BLaER1 (cell line): ENCODE data around the gene KCNIP4.

Experiments used
- H3K27ac ChIP-seq: shearing (Covaris generic); formaldehyde crosslinking; 2 replicates; pipeline ENCODE4 v1.8.1; 2022
- H3K27me3 ChIP-seq: shearing (Covaris generic); formaldehyde crosslinking; 2 replicates; pipeline ENCODE4 v1.8.1; 2022
- H3K36me3 ChIP-seq: shearing (Covaris generic); formaldehyde crosslinking; 2 replicates; pipeline ENCODE4 v1.8.1; 2022
- H3K4me1 ChIP-seq: shearing (Covaris generic); formaldehyde crosslinking; 2 replicates; pipeline ENCODE4 v1.8.1; 2022
- H3K4me2 ChIP-seq: shearing (Covaris generic); formaldehyde crosslinking; 2 replicates; pipeline ENCODE4 v1.8.1; 2022
- H3K4me3 ChIP-seq: shearing (Covaris generic); formaldehyde crosslinking; 2 replicates; pipeline ENCODE4 v1.8.1; 2022
- H3K9ac ChIP-seq: shearing (Covaris generic); formaldehyde crosslinking; 2 replicates; pipeline ENCODE4 v1.8.1; 2022
- H3K9me3 ChIP-seq: shearing (Covaris generic); formaldehyde crosslinking; 2 replicates; pipeline ENCODE4 v1.8.1; 2022
- H4K20me1 ChIP-seq: shearing (Covaris generic); formaldehyde crosslinking; 2 replicates; pipeline ENCODE4 v1.8.1; 2022
- Cebpa-rat ChIP-seq: shearing (Covaris generic); IDR thresholded peaks from 2 replicates; pipeline ENCODE4 v1.8.1; 2022

Gene KCNIP4

DNA sequence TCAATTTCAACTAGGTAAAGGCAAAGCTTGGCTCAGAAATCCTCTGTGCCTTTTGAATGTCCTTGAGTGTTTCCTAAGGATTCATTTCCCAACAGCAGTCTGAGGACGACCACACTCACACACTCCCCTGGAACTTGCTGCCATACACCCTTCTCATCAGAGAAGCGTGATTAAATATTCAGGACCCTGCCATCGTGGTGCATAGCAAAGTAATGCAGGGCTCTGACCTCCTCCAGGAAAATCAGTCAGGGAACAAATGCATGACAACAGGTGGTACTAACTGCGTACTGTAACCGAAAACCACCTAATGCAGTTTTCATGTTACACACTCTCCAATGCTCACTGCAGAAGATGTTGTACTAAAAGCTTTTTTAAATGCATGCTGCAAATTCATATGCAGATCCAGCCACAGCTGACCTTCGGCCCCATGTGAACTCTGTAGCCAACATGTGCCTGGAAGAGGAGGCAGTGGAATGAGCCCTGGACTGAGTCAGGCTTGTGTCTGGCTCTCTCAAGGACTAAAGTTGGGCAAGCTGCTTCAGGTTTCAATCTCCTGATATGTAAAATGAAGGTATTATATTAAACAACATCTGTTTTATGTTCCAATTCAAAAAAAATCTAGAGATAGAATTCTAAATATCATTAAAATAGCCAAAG is 238.3 kb downstream of the KCNIP4 start:
- no peak overlapping the region for H3K9ac ChIP-seq
- H3K9me3 ChIP-seq, result no peaks in the 10 kb centered on the region
- H4K20me1 ChIP-seq, result no peaks in the 10 kb centered on the region
- H3K4me1 ChIP-seq, result no peaks in the 10 kb centered on the region
- TF ChIP-seq Cebpa-rat, result no peak
- no peak overlapping the region for H3K27ac ChIP-seq
- no peak overlapping the region for H3K4me3 ChIP-seq
- H3K4me2 ChIP-seq, result no peak overlapping the region
- no peaks in the 10 kb centered on the region for H3K27me3 ChIP-seq
- H3K36me3 ChIP-seq, result no peaks in the 10 kb centered on the region

DNA sequence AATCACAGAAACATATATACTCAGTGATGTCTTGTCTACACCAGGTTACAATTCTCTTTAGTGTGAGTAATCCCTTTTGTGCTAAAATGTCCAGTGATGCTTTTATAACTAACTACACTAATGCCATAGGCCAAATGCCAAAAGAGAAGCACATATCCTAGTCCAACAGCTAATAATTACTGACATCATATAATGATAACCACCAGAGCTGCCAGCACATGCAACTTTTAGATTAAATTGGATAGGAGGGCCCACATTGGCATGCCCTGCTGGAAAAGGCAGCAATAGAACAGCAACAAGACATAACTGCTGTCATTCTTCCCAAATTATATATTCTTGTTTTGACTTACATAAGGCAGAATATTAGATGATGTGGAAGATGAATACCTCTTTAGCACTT is 238.8 kb downstream of the KCNIP4 start:
- Histone ChIP-seq H3K9ac (no peak overlapping the region), H4K20me1 (no peaks in the 10 kb centered on the region), H3K4me1 (no peaks in the 10 kb centered on the region), H3K4me3 (no peak overlapping the region), H3K27ac (no peak overlapping the region), H3K27me3 (no peaks in the 10 kb centered on the region), H3K36me3 (no peaks in the 10 kb centered on the region), H3K4me2 (no peak overlapping the region), H3K9me3 (no peaks in the 10 kb centered on the region)
- TF ChIP-seq Cebpa-rat, result no peak

DNA sequence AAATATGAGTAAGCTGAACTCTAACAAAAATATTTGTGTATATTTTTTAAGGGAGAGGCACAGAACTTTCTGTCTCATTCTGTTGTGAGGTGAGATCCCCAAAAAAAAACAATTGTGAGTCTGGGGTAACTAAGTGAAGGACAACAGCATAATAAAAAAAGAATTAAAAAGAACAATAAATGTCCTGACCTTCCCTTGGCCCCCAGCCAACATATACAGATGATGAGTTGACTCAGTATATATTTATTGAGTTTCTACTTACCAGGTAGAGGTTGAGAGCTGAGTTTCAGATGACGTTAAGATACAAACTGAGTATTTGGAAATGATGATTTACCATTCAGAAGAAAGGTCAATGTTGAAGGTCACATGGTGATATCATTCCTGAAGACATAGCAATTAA is 239.5 kb downstream of the KCNIP4 start:
- TF ChIP-seq Cebpa-rat, result no peak
- no peaks in the 10 kb centered on the region for H3K4me1 ChIP-seq
- no peak overlapping the region for H3K4me3 ChIP-seq
- no peak overlapping the region for H3K4me2 ChIP-seq
- no peaks in the 10 kb centered on the region for H3K36me3 ChIP-seq
- H3K9me3 ChIP-seq, result no peaks in the 10 kb centered on the region
- H3K9ac ChIP-seq, result no peak overlapping the region
- no peaks in the 10 kb centered on the region for H4K20me1 ChIP-seq
- no peak overlapping the region for H3K27ac ChIP-seq
- no peaks in the 10 kb centered on the region for H3K27me3 ChIP-seq

DNA sequence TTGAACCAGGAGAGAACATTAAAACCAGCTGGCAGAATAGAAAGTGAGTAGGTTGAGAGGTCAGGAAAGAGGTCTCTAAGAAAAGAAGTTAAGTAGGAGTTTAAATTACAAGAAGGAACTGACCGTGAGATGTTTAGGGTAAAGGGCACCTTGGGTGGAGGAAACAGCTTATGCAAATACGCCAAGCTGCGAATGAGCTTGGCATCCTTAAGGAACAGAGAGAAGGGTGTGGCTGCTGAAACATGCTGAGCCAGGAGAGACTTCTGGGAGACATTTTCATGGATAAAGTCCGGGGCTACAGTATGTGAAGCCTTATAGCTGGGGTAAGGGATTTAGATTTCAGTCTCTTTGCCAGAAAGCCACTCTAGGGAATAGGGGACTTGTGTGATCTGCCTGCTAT is 249.1 kb downstream of the KCNIP4 start:
- Histone ChIP-seq H3K27ac (no peak overlapping the region), H3K9me3 (no peaks in the 10 kb centered on the region), H3K4me2 (no peak overlapping the region), H4K20me1 (no peaks in the 10 kb centered on the region), H3K36me3 (no peaks in the 10 kb centered on the region), H3K4me1 (no peaks in the 10 kb centered on the region), H3K9ac (no peak overlapping the region), H3K4me3 (no peak overlapping the region), H3K27me3 (no peaks in the 10 kb centered on the region)
- TF ChIP-seq Cebpa-rat, result no peak

DNA sequence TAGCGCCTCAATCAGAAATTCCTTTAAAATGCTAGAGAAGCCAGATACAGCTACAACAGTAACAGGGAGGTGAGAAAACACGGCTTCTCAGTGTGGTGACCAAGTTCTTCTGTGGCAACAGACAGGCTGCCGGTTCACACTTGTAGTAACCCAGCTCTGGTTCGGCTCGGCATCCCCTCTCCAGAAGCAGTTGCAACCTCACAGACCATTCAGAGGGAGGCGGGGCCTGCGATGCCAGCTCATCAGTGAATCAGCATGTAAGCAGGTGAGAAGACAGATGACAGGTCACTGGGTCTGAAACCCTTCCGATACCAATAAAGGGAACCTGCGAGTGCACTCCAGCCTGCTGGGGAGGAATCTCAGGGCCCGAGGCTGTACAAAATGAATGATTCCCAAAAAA is 251.0 kb downstream of the KCNIP4 start:
- no peak overlapping the region for H3K4me2 ChIP-seq
- no peak overlapping the region for H3K27ac ChIP-seq
- H3K27me3 ChIP-seq, result no peaks in the 10 kb centered on the region
- no peaks in the 10 kb centered on the region for H3K4me1 ChIP-seq
- H3K4me3 ChIP-seq, result no peak overlapping the region
- no peaks in the 10 kb centered on the region for H3K9me3 ChIP-seq
- H3K36me3 ChIP-seq, result no peaks in the 10 kb centered on the region
- TF ChIP-seq Cebpa-rat, result no peak
- H3K9ac ChIP-seq, result no peak overlapping the region
- H4K20me1 ChIP-seq, result no peaks in the 10 kb centered on the region

DNA sequence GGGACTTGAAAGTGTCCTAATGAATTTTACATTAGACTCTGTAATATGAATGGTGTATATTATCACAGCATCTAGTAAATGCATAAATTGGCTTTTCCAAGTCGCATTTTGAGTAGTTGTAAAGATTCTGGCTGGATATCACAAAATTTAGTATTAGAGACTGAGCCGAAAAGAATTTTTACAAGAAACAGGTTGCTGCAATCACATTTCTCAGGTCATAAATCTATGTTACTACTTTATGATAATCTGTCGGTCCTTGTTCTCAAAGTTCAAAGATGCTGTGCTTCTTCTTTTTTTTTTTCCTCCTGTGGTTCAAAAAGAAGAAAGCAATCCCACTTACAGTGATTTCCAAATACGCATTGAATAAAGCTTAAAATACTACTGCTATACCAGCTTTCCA is 253.4 kb downstream of the KCNIP4 start:
- Histone ChIP-seq H3K4me1 (no peaks in the 10 kb centered on the region), H3K4me2 (no peak overlapping the region), H3K36me3 (no peaks in the 10 kb centered on the region), H3K9me3 (no peaks in the 10 kb centered on the region), H3K4me3 (no peak overlapping the region), H3K9ac (no peak overlapping the region), H3K27me3 (no peaks in the 10 kb centered on the region), H4K20me1 (no peaks in the 10 kb centered on the region), H3K27ac (no peak overlapping the region)
- TF ChIP-seq Cebpa-rat, result no peak

DNA sequence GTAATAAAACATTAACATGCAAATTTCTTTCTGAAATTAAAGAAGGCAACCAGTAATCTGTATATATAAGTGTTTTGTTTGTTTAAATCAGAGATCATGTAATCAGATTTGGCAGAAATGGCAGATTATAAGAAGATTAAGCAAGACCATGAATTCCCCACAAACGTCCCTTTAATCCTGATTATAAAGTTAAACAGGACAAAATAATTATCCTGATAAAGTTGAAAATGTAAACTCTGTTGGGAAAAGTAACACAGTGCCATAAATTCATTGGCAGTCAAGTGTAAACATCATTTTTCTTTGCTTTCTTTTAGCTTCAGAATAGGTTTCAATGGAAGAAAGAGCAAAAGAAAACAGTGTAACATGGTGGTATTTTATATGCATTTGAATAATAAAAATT is 256.3 kb downstream of the KCNIP4 start:
- no peaks in the 10 kb centered on the region for H3K4me1 ChIP-seq
- no peak overlapping the region for H3K4me3 ChIP-seq
- no peaks in the 10 kb centered on the region for H4K20me1 ChIP-seq
- H3K36me3 ChIP-seq, result no peaks in the 10 kb centered on the region
- no peak overlapping the region for H3K4me2 ChIP-seq
- no peaks in the 10 kb centered on the region for H3K27me3 ChIP-seq
- H3K9me3 ChIP-seq, result no peaks in the 10 kb centered on the region
- no peak overlapping the region for H3K27ac ChIP-seq
- TF ChIP-seq Cebpa-rat, result no peak
- H3K9ac ChIP-seq, result no peak overlapping the region

DNA sequence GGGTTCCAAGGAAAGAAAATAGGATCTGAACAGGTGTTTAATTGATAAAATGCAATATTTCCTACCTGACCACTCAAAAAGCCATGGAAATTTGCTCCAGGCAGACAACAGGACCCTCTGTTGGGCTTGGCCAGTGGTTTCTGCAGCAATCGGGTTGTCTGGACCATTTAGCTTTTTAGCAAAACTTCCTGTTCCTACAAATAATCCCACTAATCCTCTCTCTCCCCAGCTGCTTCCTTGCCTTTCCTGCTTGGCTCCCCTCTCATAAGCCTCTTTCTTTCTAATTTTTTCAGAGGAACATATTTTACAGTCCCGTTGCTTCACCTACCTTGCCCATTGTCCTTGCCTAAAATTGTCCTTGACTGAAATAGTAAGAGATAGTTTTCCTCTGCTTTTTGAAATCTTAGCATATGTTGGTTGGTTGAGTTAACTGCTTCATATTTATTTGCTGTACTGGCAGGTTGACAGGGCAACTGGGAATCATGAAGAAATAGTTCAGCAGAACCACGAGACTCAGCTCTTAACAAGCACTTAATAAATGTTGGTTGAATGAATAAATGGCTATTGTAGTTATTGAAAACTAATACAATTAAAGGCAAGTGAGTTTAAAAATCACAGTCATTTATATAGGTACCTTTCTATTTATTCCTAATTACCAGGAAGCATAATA is 259.8 kb downstream of the KCNIP4 start:
- H3K9me3 ChIP-seq, result no peaks in the 10 kb centered on the region
- H3K27ac ChIP-seq, result no peak overlapping the region
- H3K4me1 ChIP-seq, result no peaks in the 10 kb centered on the region
- H3K9ac ChIP-seq, result no peak overlapping the region
- no peak overlapping the region for H3K4me3 ChIP-seq
- H3K27me3 ChIP-seq, result no peaks in the 10 kb centered on the region
- no peaks in the 10 kb centered on the region for H4K20me1 ChIP-seq
- no peak for TF ChIP-seq Cebpa-rat
- H3K4me2 ChIP-seq, result no peak overlapping the region
- H3K36me3 ChIP-seq, result no peaks in the 10 kb centered on the region

DNA sequence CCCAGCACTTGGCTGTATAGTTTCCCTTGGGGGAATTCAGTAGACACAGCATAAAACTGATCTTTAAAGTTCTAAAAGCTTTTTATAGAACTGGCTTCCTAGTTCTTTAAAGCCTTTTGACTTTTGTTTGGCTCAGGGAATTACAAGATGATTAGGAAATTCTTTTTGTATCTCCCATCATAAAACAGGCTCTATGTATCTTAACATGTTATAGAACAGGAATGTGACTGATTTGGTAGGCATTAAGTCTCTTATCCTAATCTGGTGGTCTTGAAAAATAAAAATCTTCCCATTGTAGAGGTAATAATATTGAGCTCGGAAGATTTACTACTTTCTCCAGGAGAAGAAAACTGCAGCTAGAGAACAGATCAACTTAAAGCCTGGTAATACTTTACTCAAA is 262.7 kb downstream of the KCNIP4 start:
- no peaks in the 10 kb centered on the region for H3K4me1 ChIP-seq
- H3K9me3 ChIP-seq, result no peaks in the 10 kb centered on the region
- no peak overlapping the region for H3K4me2 ChIP-seq
- H3K9ac ChIP-seq, result no peak overlapping the region
- H4K20me1 ChIP-seq, result no peaks in the 10 kb centered on the region
- no peak for TF ChIP-seq Cebpa-rat
- H3K27me3 ChIP-seq, result no peaks in the 10 kb centered on the region
- no peaks in the 10 kb centered on the region for H3K36me3 ChIP-seq
- no peak overlapping the region for H3K4me3 ChIP-seq
- H3K27ac ChIP-seq, result no peak overlapping the region

DNA sequence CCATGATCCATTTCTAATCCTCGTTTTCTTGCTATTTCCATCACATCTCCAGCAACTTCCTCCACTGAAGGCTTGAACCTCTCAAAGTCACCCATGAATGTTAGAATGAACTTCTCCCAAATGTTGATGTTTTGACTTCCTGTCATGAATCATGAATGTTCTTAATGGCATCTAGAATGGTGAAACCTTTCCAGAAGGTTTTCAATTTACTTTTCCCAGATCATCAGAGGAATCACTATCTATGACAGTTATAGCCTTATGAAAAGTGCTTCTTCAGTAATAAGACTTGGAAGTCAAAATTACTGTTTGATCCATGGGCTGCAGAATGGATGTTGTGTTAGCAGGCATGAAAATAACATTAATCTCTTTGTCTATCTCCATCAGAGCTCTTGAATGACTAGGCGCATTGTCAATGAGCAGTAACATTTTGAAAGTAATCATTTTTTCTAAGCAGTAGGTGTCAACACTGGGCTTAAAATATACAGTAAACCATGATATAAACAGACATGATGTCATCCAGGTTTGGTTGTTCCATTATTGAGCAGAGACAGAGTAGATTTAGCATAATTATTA is 268.2 kb downstream of the KCNIP4 start:
- Histone ChIP-seq H3K9ac (no peak overlapping the region), H3K36me3 (no peaks in the 10 kb centered on the region), H4K20me1 (no peaks in the 10 kb centered on the region), H3K4me1 (no peaks in the 10 kb centered on the region), H3K4me2 (no peak overlapping the region), H3K27me3 (no peaks in the 10 kb centered on the region), H3K9me3 (no peaks in the 10 kb centered on the region), H3K4me3 (no peak overlapping the region), H3K27ac (no peak overlapping the region)
- no peak for TF ChIP-seq Cebpa-rat
